ENCODE measurements around the gene GALK2. TPM values are rescaled to one million over a fixed set of nuclear protein-coding genes. Genes with fewer than 3 reads are reported as not detected.
"Not testable (repeated sequence)": the region's sequence is repeated elsewhere in the genome, so short reads cannot be mapped to it uniquely, and the experiment has no call there.

Gene GALK2
- total RNA-seq, 1 donor from 2014 or later, result 35.4 TPM

DNA sequence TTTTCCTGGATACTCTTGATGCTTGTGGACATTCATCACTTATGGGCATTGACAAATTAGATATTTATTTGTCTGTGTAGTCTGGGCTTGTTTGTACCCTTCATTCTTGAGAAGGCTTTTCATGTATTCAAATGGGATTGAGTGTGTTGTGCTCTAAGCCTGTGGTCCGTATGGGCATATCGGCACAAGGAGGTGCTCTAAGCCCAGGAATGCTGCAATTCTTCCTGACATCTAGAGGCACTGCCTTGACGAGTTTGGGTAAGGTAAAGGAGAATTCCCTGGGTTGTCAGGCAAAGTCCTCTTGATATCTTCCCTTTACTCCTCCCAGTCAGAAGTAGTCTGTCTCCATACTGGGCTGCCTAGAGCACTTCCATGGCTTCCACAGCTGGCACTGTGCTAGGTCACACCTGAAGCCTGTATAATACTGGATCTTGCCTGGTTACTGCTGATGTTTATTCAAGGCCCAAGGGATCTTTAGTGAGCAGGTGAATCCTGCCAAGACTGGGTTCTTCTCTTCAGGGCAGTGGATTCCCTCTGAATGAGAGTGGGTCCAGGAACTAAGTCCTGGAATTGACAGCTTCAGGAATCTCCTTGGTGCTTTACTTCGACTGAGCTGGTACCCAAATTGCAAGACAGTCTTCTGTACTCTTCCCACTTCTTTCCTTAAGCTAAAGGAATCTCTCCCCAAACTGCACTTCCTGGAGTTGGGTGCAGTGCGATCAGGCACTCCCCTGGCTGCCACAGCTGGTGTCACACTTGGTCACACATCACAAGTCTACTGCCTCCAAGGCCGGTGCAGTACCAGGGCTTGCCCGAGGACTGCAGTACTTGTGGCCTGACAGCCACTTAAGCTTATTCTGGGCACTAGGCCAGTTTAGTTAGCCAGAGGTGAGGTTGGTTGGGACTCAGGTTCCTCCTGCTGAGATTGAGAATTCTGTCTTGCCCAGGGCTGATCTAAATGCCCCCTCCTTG is 46.0 kb downstream of the GALK2 start:
- DNase-seq (ENCODE audit: low spot score), result no peak

DNA sequence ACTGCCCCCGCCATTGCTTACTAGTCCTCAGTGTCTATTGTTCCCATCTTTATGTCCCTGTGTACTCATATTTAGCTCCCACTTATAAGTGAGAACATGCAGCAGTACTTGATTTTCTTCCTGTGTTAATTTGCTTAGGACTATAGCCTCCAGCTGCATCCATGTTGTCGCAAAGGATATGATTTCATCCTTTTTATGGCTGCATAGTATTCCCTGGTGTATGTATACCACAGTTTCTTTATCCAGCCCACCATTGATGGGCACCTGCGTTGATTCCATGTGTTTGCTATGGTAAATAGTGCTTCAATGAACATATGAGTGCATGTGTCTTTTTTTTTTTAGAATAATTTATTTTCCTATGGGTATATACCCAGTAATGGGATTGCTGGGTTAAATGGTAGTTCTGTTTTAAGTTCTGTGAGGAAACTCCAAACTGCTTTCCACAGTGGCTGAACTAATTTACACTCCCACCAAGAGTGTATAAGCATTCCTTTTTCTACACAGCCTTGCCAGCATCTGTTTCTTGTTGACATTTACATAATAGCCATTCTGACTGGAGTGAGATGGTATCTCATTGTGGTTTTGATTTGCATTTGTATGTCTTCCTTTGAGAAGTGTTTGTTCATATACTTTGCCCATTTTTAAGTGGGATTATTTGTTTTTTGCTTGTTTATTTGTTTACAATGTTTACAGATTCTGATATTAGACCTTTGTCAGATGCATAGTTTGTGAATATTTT is 53.7 kb downstream of the GALK2 start:
- no peak for DNase-seq (ENCODE audit: low spot score)

DNA sequence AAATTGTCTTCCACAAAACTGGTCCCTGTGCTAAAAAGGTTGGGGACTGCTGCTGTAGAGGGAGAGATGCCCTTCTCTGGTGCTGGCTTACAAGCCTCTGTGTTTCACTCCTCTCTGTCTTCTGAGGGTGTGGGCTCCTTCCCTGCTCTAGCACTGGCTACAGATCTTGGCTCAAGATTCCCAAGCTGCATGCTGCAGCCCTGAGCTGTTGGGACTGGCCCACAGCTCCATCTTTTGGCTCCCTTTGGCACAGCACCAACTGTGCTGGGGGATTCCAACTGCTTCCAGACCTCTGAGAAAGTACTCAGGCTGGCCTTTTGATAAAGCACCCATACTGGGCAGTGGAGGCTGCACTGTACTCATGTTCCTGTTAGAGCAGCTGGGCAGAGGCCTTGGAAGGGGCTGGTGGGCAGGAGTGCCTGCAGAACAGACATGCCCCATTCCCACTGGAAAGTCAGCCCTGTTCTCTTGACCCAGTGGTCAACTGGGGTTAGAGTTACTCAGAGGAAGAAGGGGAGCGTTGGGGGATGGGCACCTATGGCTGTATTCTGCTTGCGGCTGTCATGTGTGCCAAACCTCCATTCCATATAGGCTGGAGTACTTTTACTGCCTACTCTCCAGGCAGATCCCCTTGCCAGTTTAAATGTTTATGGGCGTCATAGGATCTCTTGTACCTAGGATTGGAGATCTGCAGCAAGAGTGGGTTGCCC is 55.7 kb downstream of the GALK2 start:
- no peak for DNase-seq (ENCODE audit: low spot score)

DNA sequence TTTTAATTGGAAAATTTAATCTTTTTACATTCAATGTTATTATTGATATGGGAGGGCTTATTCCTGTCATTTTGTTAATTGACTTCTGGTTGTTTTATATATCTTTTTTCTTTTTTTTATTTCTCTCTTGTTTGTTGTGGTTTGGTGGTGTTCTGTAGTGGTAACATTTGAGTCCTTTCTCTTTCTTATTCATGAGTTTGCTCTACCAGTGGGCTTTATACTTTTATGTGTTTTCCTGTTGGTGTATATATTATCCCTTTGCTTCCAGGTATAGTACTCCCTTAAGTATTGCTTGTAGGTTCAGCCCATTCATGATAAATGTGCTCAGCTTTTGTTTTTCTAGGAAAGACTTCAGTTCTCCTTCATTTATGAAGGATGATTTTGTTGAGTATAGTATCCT is 57.6 kb downstream of the GALK2 start:
- DNase-seq (ENCODE audit: low spot score), result no peak

DNA sequence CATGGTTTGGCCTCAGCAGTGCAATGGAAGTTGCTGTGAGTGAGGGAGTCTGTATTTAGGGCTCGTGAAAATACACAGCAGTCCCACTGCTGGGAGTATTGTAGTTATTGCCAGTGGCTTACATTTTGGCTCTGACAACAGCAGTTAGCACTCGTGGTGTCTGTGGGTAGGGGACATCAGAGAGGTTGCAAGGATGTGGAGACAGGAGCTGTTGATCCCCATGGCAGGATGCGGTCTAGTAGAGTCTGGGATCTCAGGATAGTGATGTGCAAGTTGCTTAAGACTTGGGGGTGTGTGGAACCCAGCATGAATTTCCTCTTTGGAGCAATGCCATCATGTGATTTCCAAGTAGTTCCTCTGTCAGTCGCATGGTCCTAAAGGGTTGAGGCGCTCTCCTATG is 59.9 kb downstream of the GALK2 start:
- DNase-seq (ENCODE audit: low spot score), result no peak

DNA sequence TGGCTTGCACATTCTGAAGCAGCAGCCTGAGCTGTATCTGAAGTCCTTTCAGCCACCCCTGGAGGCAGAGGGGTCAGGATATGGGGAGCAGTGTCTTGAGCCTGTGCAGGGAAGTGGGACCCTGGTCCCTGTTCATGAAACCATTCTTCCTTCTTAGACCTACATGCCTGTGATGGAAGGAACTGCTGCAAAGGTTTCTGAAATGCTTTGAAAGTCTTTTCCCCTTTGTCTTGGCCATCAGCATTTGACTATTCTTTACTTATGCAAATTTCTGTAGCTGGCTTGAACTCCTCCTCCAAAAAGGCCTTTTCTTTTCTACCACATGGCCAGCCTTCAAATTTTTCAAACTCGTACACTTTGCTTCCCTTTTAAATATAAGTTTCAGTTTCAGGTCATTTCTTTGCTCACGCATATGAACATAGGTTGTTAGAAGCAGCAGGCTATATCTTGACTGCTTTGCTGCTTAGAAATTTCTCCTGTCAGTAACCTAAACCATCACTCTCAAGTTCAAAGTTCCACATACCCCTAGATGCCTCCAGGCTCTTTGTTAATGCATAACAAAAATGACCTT is 62.3 kb downstream of the GALK2 start:
- DNase-seq (ENCODE audit: low spot score), result no peak

DNA sequence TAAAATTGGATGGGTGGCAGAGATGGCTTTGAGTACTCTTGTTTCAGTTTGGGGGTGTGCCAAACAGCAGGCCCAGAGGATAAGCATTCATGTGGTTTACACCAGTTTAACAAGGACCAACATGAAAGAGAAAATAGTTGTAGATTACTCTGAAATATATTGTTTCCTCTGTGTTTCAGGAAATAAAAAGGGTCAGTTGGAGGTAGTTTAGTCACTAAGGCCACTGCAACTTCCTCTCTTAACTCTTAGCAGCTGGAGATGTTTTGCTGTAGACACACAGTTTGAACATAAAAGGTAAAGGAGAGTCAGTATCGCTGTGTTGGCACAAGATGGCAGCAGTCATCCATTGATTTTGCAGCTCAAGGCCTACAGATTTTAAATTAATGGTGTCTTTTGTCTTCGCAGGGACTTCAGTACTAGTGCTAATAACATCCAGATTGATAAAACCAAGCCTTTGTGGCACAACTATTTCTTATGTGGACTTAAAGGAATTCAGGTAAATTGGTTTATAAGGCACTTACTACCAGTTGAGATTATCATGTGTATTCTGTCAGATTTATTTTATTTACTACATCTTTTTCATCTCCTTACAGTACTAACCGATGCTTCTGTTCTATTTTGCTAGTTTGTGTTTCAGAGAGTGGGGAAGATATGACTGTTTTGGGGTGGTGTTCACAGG is 65.5 kb downstream of the GALK2 start:
- peak; percentile 77 for DNase-seq (ENCODE audit: low spot score)

DNA sequence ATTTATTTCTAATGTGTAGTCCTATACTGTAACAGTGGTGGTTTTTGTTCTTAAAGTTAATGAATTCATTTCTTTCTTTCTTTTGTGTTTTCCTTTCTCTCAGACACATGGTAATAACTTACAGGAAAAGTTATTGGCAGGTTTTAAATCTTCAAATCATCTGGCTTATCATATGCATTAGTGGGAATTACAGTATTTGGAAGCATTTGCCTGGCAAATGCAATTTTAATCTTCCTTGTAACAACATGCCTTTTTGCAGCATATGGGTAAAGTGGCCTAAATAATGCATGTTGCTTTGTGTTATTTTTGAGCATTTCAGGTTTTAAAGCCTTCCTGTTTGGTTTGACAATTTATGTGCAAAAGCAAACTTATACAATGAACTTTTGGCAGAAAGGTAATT is 66.8 kb downstream of the GALK2 start:
- DNase-seq (ENCODE audit: low spot score), result peak; percentile 21

DNA sequence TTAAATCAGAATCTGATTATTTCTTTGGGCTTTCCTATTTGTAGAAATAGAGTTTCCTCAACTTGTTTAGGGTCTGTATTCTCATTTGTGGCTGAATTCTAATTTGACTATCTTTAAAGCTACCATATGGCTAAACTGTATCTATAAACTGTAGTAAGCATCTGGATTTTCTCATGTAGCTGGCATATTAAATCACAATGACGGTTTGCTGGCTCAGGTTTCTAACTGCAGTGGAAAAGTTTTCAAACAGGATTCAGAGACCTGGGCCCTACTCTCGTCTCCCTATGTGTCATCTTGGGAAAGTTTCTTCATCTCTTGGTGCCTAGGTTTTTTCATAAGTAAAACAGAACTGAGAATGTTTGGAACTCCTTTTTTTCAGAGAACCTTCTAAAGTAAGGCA is 68.3 kb downstream of the GALK2 start:
- DNase-seq (ENCODE audit: low spot score), result peak; percentile 93

DNA sequence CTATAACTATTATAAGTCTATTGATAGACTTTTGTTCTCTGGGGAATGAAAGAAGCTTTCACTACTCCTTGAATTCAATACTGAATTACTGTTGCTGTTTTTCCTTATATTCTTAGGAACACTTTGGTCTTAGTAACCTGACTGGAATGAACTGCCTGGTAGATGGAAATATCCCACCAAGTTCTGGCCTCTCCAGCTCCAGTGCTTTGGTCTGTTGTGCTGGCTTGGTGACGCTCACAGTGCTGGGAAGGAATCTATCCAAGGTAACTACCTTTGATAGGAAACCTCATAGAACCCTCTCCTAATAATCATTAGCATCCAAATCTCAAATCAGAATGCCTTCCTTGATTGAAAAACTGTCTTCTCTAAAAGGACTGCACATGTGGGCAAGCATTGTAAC is 69.1 kb downstream of the GALK2 start:
- no peak for DNase-seq (ENCODE audit: low spot score)

DNA sequence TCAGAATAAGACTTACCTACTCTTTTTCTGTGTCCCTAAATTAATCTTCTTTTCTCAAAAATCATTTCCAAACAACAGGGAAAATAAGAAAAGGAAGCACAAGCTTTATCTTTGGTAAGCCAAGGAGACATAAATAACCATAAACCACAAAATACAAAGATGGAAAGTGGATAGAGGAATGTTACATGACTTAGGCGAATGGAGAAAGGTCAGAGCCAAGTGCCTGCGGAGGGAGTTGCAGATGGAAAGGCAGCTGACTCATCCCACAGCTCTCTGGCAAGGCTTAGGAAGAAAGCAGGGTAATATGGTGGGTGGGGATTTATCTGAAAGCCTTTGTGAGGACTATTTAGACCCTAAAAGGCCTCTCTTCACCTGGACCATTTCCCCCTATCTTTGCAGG is 72.8 kb downstream of the GALK2 start:
- DNase-seq (ENCODE audit: low spot score), result no peak

DNA sequence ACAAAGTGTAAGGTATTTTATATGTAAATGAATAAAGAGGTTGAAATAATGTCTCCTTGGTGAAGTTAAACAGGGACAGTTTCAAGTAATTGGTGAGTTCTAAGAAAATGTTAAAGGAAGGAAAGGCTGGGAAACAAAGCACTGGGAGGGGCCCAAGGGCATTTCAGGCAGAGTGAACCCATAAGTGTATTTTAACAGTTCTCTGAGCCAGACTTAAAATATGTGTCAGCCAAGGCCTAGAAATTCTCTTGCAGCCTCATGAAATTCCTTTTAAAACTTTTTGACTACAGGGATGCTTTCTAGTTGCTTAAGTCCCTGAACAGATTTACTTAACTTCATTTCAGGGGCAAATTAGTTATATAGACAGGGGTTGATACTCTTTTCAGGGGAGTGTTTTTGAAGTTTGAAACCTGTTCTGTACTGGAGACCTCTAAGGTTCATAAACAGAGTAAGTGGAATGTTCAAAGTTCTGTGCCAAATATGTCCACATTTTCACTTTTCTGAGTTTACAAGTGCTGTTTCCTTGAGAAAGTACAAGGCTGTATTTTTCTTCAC is 77.6 kb downstream of the GALK2 start:
- DNase-seq (ENCODE audit: low spot score), result no peak

DNA sequence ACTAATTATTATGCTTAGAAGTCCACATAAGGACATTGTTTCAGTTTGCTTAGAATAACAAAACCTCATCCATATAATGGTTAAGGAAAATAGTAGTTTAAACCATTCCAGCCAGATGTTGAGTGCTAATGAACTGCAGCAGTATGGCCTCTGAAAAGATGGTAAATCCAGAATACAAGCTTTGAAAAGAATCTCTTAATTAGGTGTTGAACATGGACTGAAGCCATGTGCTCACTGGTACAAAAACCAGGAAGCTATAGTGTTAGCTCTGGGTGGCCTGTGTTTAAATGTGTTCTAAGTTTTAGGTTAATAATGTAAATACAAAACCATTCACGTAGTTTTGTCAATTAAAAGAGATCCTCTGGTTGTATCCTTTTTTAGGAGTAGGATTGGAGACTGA is 78.2 kb downstream of the GALK2 start:
- DNase-seq (ENCODE audit: low spot score), result no peak

DNA sequence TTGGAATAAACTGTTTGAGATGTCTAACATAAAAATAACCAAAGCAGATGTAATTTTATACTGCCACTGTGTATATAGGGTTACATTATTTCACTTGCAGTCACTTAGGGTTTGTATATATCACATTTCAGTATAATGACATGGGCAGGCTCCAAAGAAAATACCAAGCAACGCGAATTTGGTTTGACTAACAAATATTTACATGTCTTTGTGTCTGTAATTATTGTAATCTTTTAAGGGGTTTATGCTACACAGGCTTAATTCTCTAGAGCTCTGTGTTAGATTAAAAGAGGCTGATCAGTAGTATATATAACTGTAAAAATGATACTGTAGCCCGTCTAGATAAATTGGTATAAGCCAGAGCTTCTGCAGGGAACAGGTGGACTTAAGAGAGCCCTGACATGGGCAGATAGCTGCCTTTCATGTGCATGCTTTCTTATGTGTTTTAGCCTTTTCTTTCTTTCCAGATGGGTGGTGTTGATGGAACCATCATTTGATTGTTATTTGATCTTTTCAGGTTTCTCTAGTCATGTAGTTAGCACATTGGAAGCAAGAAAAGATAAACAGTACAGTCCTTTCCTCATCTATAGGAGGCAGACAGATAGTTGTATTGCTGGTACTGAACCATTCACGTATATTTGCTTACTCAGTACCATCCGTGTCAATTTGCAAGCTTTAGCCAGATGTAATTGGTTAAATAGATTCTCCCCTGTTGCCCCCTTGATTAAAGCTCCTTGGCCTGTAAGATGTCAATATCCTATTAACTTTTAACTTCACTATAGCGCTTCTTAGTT is 86.1 kb downstream of the GALK2 start:
- DNase-seq (ENCODE audit: low spot score), result no peak

DNA sequence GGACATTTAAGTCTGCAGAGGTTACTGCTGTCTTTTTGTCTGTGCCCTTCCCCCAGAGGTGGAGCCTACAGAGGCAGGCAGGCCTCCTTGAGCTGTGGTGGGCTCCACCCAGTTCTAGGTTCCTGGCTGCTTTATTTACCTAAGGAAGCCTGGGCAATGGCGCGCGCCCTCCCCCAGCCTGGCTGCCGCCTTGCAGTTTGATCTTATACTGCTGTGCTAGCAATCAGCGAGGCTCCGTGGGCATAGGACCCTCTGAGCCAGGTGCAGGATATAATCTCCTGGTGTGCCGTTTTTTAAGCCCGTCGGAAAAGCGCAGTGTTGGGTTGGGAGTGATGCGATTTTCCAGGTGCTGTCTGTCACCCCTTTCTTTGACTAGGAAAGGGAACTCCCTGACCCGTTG is 95.1 kb downstream of the GALK2 start:
- DNase-seq (ENCODE audit: low spot score), result not testable (repeated sequence)

DNA sequence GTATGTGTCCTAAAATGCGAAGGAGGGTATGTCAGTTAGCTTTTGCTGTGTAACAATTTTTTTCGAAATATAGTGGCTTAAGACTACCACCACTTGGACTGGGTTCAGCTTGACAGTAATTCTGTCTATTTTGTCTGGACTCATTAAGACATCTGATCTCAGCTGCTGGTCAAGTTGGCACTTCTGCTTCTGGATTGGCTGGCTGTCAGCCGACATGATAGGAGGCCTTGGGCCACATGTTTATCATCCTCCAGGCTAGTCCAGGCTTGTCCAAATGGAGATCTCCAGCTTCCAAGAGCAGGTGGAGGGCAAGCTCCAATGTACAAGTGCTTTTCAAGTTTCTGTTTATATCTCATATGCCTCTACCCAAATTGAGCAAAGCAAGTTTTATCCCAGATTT is 95.9 kb downstream of the GALK2 start:
- no peak for DNase-seq (ENCODE audit: low spot score)

DNA sequence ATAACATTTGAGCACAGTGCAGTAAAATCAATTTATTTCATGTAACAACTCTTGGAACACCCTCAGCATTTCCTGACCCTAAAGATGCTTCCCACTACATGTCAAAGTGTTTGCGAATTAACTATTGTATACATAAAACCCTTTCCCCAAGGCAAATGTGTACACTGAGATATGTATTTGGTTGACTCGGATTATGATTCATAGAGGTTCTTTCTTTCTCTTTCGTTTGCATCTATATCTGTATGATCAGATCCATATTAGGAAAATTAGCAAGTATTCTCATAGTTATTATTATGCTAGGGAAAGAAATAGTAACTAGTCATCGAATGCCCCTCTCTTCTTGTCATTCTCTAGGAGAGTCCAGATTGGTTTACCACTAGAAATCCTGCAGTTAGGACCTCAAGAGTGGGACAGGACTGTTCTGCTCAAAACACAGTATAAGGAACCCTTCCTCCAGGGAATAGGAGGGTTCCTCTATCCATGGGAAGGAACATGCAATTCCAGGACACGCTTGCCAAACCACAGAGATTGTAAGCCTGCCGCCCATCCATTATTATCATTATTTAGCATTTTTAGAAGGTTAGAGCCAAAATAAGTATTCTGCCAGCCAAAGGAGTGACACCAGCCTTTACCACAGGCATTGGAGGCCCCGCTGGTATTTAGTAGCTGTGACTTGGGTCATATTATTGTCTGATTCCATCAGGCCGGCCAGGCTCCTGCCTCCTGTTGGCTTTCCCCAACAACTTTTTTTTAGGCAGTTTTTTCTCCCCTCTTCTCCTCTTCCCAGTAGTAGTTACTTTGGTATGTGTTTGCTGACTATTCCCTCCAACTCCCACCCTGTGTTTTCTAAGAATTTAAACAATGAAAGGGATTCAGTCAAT is 100.7 kb downstream of the GALK2 start:
- no peak for DNase-seq (ENCODE audit: low spot score)

DNA sequence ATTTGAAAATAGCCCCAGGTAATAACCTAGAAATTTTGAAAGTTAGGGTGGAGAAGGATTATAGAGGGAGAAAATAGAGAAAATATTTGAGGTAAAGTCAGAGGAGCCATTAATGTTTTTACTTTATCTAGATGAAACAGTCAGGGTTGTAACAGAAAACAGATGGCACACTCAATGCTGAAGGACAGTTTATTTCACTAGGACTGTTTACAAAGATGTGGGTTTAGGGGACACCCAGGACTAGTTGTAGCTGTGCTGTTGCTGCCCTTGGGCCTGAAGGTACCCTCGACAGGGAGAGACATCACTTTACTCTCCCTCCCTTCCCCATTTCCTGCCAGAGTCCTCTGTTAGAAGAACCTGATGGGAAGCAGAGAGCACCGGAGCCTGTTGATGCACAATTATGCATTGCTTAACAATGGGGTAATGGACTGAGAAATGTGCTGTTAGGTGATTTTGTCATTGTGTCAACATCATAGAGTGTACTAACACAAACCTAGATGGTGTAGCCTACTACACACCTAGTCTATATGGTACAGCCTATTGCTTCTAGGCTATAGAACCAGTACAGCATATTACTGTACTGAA is 103.8 kb downstream of the GALK2 start:
- no peak for DNase-seq (ENCODE audit: low spot score)

DNA sequence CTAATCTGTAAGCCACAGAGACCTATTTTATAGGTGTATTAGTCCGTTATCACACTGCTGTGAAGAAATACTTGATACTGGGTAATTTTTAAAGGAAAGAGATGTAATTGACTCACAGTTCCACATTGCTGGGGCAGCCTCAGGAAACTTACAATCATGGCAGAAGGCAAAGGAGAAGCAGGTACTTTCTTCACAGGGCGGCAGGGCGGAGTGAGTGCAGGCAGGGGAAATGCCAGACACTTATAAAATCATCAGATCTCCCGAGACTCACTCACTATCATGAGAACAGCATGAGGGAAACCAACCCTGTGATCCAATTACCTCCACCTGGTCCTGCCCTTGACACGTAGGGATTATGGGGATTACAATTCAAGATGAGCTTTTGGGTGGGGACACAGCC is 108.7 kb downstream of the GALK2 start:
- DNase-seq (ENCODE audit: low spot score), result no peak

Measured in umbilical cord (tissue), 2 donors.